ENCODE results near the gene ARL5A.
A peak's percentile ranks its signal among the peaks of the same experiment; 100 is the strongest.

Gene ARL5A

DNA sequence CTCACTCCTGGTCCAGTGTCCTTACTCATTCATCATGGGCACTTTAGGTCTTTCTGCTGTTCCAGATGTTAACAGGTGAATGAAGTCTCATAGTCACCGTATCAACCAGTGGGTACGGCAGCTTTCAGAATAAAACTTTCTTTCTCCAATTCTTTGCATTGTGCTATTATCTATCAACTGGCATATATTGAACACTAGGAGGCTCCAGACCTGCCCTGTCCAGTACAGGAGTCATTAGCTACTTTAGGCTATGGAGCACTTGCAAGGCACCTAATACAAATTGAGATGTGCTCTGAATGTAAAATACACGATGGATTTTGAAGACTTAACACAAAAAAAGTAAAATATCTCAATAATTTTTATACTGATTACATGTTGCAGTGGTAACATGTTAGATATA lies 50.7 kb downstream of the ARL5A start:
- no peaks in the 10 kb centered on the region for H3K79me1 ChIP-seq (replicated peaks; ENCODE audit: low read length, poor library complexity, severe bottlenecking)
- H3K4me2 ChIP-seq (ENCODE audit: low read length, poor library complexity, severe bottlenecking) = no peak overlapping the region
- DNase-seq = no peak
- WGBS = 100% methylated on average over 2 of the region's 3 CpGs
- no peak overlapping the region for H3K4ac ChIP-seq (ENCODE audit: low read depth in 1 of 2, low read length in 2 of 2)
- no peak overlapping the region for H3K9ac ChIP-seq (ENCODE audit: low read length)
- no peak overlapping the region for H4K8ac ChIP-seq (ENCODE audit: low read length)
- H2AFZ ChIP-seq (ENCODE audit: low read depth, low read length) = no peak overlapping the region
- no peak overlapping the region for H3K18ac ChIP-seq (ENCODE audit: low read depth in 1 of 2, low read length in 2 of 2)
- no peak overlapping the region for H3K4me3 ChIP-seq (ENCODE audit: insufficient read depth in 1 of 2, low read depth in 1 of 2, low read length in 2 of 2)
- H3K4me1 ChIP-seq (ENCODE audit: control insufficient read depth, insufficient read depth, low read depth, low read length) = peaks cover 4% of the 10 kb centered on the region
- H3K36me3 ChIP-seq (ENCODE audit: control insufficient read depth in 1 of 2, insufficient read depth in 2 of 2, low read depth in 1 of 2, low read length in 2 of 2) = peaks cover 5 to 20% of the 10 kb centered on the region in 2 experiments
- no peaks in the 10 kb centered on the region for H3K27me3 ChIP-seq (ENCODE audit: control insufficient read depth in 1 of 2, insufficient read depth in 1 of 2, low read length in 2 of 2)
- no peak overlapping the region for H2BK12ac ChIP-seq (ENCODE audit: low read length in 2 of 2)
- no peak overlapping the region for H4K91ac ChIP-seq (ENCODE audit: low read length)
- H2BK120ac ChIP-seq (ENCODE audit: low read depth, low read length) = no peak overlapping the region
- no peak overlapping the region for H3K23ac ChIP-seq (ENCODE audit: low read length in 2 of 2)
- H2AK5ac ChIP-seq (ENCODE audit: low read length, severe bottlenecking) = no peak overlapping the region
- H3K27ac ChIP-seq (ENCODE audit: low read length, poor library complexity, severe bottlenecking) = no peak overlapping the region
- H3K14ac ChIP-seq (ENCODE audit: low read length in 2 of 2) = no peak overlapping the region
- H3K9me3 ChIP-seq (ENCODE audit: control insufficient read depth, low read length) = no peaks in the 10 kb centered on the region
- H2BK15ac ChIP-seq (ENCODE audit: low read depth, poor library complexity, severe bottlenecking) = no peak overlapping the region
- no peak overlapping the region for H2BK5ac ChIP-seq (ENCODE audit: low read depth, low read length, poor library complexity, severe bottlenecking)

DNA sequence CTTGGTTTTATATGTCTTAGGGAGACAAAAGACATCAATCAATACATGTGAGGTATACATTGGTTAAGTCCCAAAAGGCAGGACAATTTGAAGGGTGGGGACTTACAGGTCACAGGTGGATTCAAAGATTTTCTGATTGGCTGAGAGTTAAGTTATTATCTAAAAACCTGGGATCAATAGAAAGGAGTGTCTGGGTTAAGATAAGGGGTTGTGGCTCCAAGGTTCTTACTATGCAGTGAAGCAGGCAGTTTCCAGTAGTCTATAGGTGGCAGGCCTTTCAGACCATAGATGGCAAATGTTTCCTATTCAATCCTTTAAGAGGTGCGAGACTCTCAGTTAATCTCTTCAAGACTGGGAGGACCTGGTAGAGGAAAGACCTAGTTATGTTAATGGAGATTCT lies 51.9 kb downstream of the ARL5A start:
- H3K9me3 ChIP-seq (ENCODE audit: control insufficient read depth, low read length) = no peaks in the 10 kb centered on the region
- H2BK120ac ChIP-seq (ENCODE audit: low read depth, low read length) = no peak overlapping the region
- 100% methylated on average over 1 of the region's 1 CpG for WGBS
- no peak overlapping the region for H3K4me2 ChIP-seq (ENCODE audit: low read length, poor library complexity, severe bottlenecking)
- H3K14ac ChIP-seq (ENCODE audit: low read length in 2 of 2) = no peak overlapping the region
- peaks cover 5 to 13% of the 10 kb centered on the region in 2 experiments for H3K36me3 ChIP-seq (ENCODE audit: control insufficient read depth in 1 of 2, insufficient read depth in 2 of 2, low read depth in 1 of 2, low read length in 2 of 2)
- no peak overlapping the region for H3K4me3 ChIP-seq (ENCODE audit: insufficient read depth in 1 of 2, low read depth in 1 of 2, low read length in 2 of 2)
- H2BK12ac ChIP-seq (ENCODE audit: low read length in 2 of 2) = no peak overlapping the region
- H3K23ac ChIP-seq (ENCODE audit: low read length in 2 of 2) = no peak overlapping the region
- H3K27ac ChIP-seq (ENCODE audit: low read length, poor library complexity, severe bottlenecking) = no peak overlapping the region
- no peak overlapping the region for H2AFZ ChIP-seq (ENCODE audit: low read depth, low read length)
- DNase-seq = no peak
- no peak overlapping the region for H3K4ac ChIP-seq (ENCODE audit: low read depth in 1 of 2, low read length in 2 of 2)
- H3K18ac ChIP-seq (ENCODE audit: low read depth in 1 of 2, low read length in 2 of 2) = no peak overlapping the region
- no peak overlapping the region for H4K91ac ChIP-seq (ENCODE audit: low read length)
- no peak overlapping the region for H4K8ac ChIP-seq (ENCODE audit: low read length)
- H3K27me3 ChIP-seq (ENCODE audit: control insufficient read depth in 1 of 2, insufficient read depth in 1 of 2, low read length in 2 of 2) = no peaks in the 10 kb centered on the region
- no peak overlapping the region for H2AK5ac ChIP-seq (ENCODE audit: low read length, severe bottlenecking)
- no peaks in the 10 kb centered on the region for H3K79me1 ChIP-seq (replicated peaks; ENCODE audit: low read length, poor library complexity, severe bottlenecking)
- H3K4me1 ChIP-seq (ENCODE audit: control insufficient read depth, insufficient read depth, low read depth, low read length) = peaks cover 4% of the 10 kb centered on the region
- H2BK5ac ChIP-seq (ENCODE audit: low read depth, low read length, poor library complexity, severe bottlenecking) = no peak overlapping the region
- H2BK15ac ChIP-seq (ENCODE audit: low read depth, poor library complexity, severe bottlenecking) = no peak overlapping the region
- no peak overlapping the region for H3K9ac ChIP-seq (ENCODE audit: low read length)

DNA sequence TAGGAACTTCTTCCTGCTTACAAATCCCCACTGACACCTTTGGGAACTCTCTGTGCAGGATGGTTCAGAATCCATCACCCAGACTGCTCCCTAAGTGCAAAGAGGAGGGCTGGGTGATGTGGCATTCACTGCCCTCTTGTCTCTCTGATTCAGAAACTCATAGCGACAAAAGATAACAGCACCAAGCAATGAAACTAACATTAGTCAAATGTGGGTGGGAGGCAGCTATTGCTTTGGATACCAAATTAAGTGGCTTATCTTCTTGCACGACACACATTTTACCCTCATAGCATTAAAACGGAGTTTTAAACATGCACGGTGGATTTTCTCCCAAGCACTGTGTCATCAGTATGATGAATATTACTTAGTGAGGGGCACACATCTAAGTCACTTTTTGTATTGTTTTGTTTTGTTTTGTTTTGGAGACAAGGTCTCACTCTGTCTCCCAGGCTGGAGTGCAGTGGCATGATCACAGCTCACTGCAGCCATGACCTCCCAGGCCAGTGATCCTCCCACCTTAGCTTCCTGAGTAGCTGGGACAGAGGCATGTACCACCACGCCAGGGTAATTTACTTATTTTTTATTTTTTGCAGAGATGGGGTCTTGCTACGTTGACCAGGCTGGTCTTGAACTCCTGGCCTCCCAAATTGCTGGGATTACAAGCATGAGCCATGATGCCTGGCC lies 53.0 kb downstream of the ARL5A start:
- Histone ChIP-seq H3K4me1 (ENCODE audit: control insufficient read depth, insufficient read depth, low read depth, low read length) (peaks cover 4% of the 10 kb centered on the region), H2AK5ac (ENCODE audit: low read length, severe bottlenecking) (peak overlapping the region; percentile 2), H3K4ac (ENCODE audit: low read depth in 1 of 2, low read length in 2 of 2) (no peak overlapping the region), H3K36me3 (ENCODE audit: control insufficient read depth in 1 of 2, insufficient read depth in 2 of 2, low read depth in 1 of 2, low read length in 2 of 2) (peaks cover 5 to 11% of the 10 kb centered on the region in 2 experiments), H3K27me3 (ENCODE audit: control insufficient read depth in 1 of 2, insufficient read depth in 1 of 2, low read length in 2 of 2) (no peaks in the 10 kb centered on the region), H4K91ac (ENCODE audit: low read length) (no peak overlapping the region), H3K9ac (ENCODE audit: low read length) (peak overlapping the region; percentile 88), H3K23ac (ENCODE audit: low read length in 2 of 2) (no peak overlapping the region), H3K4me2 (ENCODE audit: low read length, poor library complexity, severe bottlenecking) (no peak overlapping the region), H4K8ac (ENCODE audit: low read length) (no peak overlapping the region), H3K27ac (ENCODE audit: low read length, poor library complexity, severe bottlenecking) (no peak overlapping the region), H2BK5ac (ENCODE audit: low read depth, low read length, poor library complexity, severe bottlenecking) (no peak overlapping the region), H3K9me3 (ENCODE audit: control insufficient read depth, low read length) (no peaks in the 10 kb centered on the region), H2BK15ac (ENCODE audit: low read depth, poor library complexity, severe bottlenecking) (no peak overlapping the region), H3K4me3 (ENCODE audit: insufficient read depth in 1 of 2, low read depth in 1 of 2, low read length in 2 of 2) (peak overlapping the region in 1 of 2 experiments; percentile 19), H2BK12ac (ENCODE audit: low read length in 2 of 2) (no peak overlapping the region), H2BK120ac (ENCODE audit: low read depth, low read length) (no peak overlapping the region), H3K18ac (ENCODE audit: low read depth in 1 of 2, low read length in 2 of 2) (no peak overlapping the region), H3K79me1 (replicated peaks; ENCODE audit: low read length, poor library complexity, severe bottlenecking) (no peaks in the 10 kb centered on the region), H3K14ac (ENCODE audit: low read length in 2 of 2) (no peak overlapping the region), H2AFZ (ENCODE audit: low read depth, low read length) (no peak overlapping the region)
- WGBS = 98% methylated on average over 6 of the region's 6 CpGs
- peak; percentile 18 for DNase-seq

DNA sequence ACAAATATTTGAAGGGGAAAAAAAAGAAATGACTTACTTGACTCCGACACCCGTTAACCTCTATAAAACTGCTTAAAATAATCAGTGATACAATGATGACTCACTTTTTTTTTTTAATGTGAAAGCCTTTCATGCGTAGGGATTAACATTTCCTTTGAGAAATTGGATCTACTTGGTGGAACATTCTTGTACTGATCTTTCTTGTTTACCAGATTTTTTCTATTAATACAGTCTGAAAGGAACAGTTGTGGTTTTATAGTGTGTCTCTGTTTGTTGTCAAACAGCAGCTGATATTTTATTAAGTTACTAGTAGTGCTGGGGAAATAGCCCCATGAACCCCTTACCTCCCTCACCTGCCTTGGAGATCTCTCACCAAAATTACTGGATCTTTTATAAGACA lies 53.7 kb downstream of the ARL5A start:
- Histone ChIP-seq H3K27me3 (ENCODE audit: control insufficient read depth in 1 of 2, insufficient read depth in 1 of 2, low read length in 2 of 2) (no peaks in the 10 kb centered on the region), H3K4me2 (ENCODE audit: low read length, poor library complexity, severe bottlenecking) (no peak overlapping the region), H3K18ac (ENCODE audit: low read depth in 1 of 2, low read length in 2 of 2) (no peak overlapping the region), H3K4me3 (ENCODE audit: insufficient read depth in 1 of 2, low read depth in 1 of 2, low read length in 2 of 2) (peak overlapping the region in 1 of 2 experiments; percentile 19), H3K4ac (ENCODE audit: low read depth in 1 of 2, low read length in 2 of 2) (no peak overlapping the region), H4K91ac (ENCODE audit: low read length) (no peak overlapping the region), H3K9me3 (ENCODE audit: control insufficient read depth, low read length) (no peaks in the 10 kb centered on the region), H3K14ac (ENCODE audit: low read length in 2 of 2) (no peak overlapping the region), H2BK5ac (ENCODE audit: low read depth, low read length, poor library complexity, severe bottlenecking) (no peak overlapping the region), H2AK5ac (ENCODE audit: low read length, severe bottlenecking) (no peak overlapping the region), H2BK15ac (ENCODE audit: low read depth, poor library complexity, severe bottlenecking) (no peak overlapping the region), H2BK120ac (ENCODE audit: low read depth, low read length) (no peak overlapping the region), H3K36me3 (ENCODE audit: control insufficient read depth in 1 of 2, insufficient read depth in 2 of 2, low read depth in 1 of 2, low read length in 2 of 2) (peaks cover 8 to 11% of the 10 kb centered on the region in 2 experiments), H2BK12ac (ENCODE audit: low read length in 2 of 2) (no peak overlapping the region), H3K23ac (ENCODE audit: low read length in 2 of 2) (no peak overlapping the region), H3K9ac (ENCODE audit: low read length) (peak overlapping the region; percentile 88), H3K27ac (ENCODE audit: low read length, poor library complexity, severe bottlenecking) (no peak overlapping the region), H3K4me1 (ENCODE audit: control insufficient read depth, insufficient read depth, low read depth, low read length) (peaks cover 4% of the 10 kb centered on the region), H4K8ac (ENCODE audit: low read length) (no peak overlapping the region), H3K79me1 (replicated peaks; ENCODE audit: low read length, poor library complexity, severe bottlenecking) (no peaks in the 10 kb centered on the region), H2AFZ (ENCODE audit: low read depth, low read length) (no peak overlapping the region)
- no CpG with 5 or more reads among the region's 3 CpGs for WGBS
- peak; percentile 53 for DNase-seq

Data from mesenchymal stem cell (in vitro differentiated cells and primary cell).